ENCODE measurements around the gene NTN5. TPM values are rescaled to one million over a fixed set of nuclear protein-coding genes. Genes with fewer than 3 reads are reported as not detected.
A peak's percentile ranks its signal among the peaks of the same experiment; 100 is the strongest.

The NTN5 gene, protein sequence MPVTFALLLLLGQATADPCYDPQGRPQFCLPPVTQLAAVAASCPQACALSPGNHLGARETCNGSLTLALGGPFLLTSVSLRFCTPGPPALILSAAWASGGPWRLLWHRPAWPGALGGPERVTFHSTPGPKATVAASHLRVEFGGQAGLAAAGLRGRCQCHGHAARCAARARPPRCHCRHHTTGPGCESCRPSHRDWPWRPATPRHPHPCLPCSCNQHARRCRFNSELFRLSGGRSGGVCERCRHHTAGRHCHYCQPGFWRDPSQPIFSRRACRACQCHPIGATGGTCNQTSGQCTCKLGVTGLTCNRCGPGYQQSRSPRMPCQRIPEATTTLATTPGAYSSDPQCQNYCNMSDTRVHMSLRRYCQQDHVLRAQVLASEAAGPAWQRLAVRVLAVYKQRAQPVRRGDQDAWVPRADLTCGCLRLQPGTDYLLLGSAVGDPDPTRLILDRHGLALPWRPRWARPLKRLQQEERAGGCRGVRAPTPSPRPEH
- 0.32 TPM in 1 of 2 replicates, not detected in the other for total RNA-seq (2011; cell fraction: chromatin; rRNA removed; ENCODE audit: low replicate concordance)
- total RNA-seq (2011; cell fraction: nucleolus; rRNA removed) = 0.13 TPM in 1 of 2 replicates, not detected in the other
- 0.31 TPM in 1 of 2 replicates, not detected in the other for total RNA-seq (2011; cell fraction: nucleoplasm; rRNA removed)
- total RNA-seq (2014; rRNA removed) = not detected in 2 replicates
- total RNA-seq (2014; rRNA removed; fragmentation: Illumina TruSeq; extraction: Trizol) = not detected in 2 replicates
- not detected in 2 replicates for total RNA-seq (2015; rRNA removed; fragmentation: Illumina TruSeq; extraction: Trizol)
- not detected in 2 replicates for total RNA-seq (2021)
- polyA plus RNA-seq (2011; rRNA removed) = 0.04 TPM in 1 of 2 replicates, not detected in the other
- not detected in 2 replicates for polyA plus RNA-seq (2011; cell fraction: cytosol; rRNA removed)
- 0.09 and 0.21 TPM in 2 replicates for polyA plus RNA-seq (2011; cell fraction: nucleus; rRNA removed)
- polyA plus RNA-seq (2012) = 0.07 and 0.28 TPM in 2 replicates
- not detected in 2 replicates for polyA plus RNA-seq (2014; fragmentation: Illumina TruSeq; extraction: Trizol)
- polyA plus RNA-seq (2014; fragmentation: Nextera tagmentation; extraction: Ambion mirVana) = not detected
- 0.07 TPM in 1 of 2 replicates, not detected in the other for polyA plus RNA-seq (2014; rRNA removed)
- not detected in 2 replicates for polyA minus RNA-seq (2011; rRNA and poly(A)+ RNA removed)
- not detected in 2 replicates for polyA minus RNA-seq (2011; cell fraction: cytosol; rRNA and poly(A)+ RNA removed)
- not detected in 2 replicates for polyA minus RNA-seq (2011; cell fraction: nucleus; rRNA and poly(A)+ RNA removed)
- percentile 14 among the genes with signal in this experiment for Bru-seq, nascent RNA
- percentile 12 among the genes with signal in this experiment for BruChase-seq, experiment 1, labeled RNA remaining after a 2-hour chase
- percentile 21 among the genes with signal in this experiment for BruChase-seq, experiment 2, labeled RNA remaining after a 6-hour chase
- long read RNA-seq, experiment 1 = 0 reads
- long read RNA-seq, experiment 2 = 0 reads
- long read RNA-seq, experiment 3 = 0 reads

DNA sequence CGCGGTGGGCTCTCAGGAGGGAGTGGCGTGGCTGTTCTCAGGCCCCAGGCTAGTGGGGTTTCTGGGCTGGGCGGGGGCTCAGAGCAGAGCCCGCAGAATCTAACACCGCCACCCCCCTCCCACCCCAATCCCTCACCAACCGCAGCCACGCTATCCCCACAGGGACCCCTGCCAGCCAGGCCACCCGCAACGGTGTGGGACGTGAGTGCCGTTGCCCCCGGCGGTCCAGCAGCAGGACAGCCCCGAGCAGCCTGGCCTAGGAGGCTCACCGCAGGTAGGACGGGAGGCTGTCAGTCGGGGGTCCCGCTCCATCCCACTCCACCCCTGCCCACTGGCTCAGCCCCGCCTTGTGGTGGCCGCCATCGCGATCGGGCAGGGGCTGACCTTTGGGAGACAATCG is at the start of gene NTN5:
TSS of gene NTN5 (minus strand) at position 24 of the 400 bp plus-strand sequence. CDS start 2,031 bp downstream, outside the sequence.
- TF ChIP-seq ZNF121 (CRISPR knock-in tag; conservative IDR thresholded peaks at IDR 0.05) = no peak
- TF ChIP-seq, protein P1, sequence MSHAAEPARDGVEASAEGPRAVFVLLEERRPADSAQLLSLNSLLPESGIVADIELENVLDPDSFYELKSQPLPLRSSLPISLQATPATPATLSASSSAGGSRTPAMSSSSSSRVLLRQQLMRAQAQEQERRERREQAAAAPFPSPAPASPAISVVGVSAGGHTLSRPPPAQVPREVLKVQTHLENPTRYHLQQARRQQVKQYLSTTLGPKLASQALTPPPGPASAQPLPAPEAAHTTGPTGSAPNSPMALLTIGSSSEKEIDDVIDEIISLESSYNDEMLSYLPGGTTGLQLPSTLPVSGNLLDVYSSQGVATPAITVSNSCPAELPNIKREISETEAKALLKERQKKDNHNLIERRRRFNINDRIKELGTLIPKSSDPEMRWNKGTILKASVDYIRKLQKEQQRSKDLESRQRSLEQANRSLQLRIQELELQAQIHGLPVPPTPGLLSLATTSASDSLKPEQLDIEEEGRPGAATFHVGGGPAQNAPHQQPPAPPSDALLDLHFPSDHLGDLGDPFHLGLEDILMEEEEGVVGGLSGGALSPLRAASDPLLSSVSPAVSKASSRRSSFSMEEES (CRISPR knock-in tag; IDR thresholded peaks at IDR 0.05) = no peak
- TF ChIP-seq ELK3 (CRISPR knock-in tag; IDR thresholded peaks at IDR 0.05) = no peak
- TF ChIP-seq PHB (CRISPR knock-in tag; IDR thresholded peaks at IDR 0.05) = no peak
- TF ChIP-seq ZHX1 (conservative IDR thresholded peaks at IDR 0.05; ENCODE audit: low read length) = no peak
- TF ChIP-seq ZNF134 (CRISPR knock-in tag; conservative IDR thresholded peaks at IDR 0.05) = no peak
- TF ChIP-seq, protein P2, sequence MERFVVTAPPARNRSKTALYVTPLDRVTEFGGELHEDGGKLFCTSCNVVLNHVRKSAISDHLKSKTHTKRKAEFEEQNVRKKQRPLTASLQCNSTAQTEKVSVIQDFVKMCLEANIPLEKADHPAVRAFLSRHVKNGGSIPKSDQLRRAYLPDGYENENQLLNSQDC (CRISPR knock-in tag; IDR thresholded peaks at IDR 0.05) = no peak
- no peak for TF ChIP-seq NCOA1 (IDR thresholded peaks at IDR 0.05; ENCODE audit: low read depth)
- TF ChIP-seq COPS2 (conservative IDR thresholded peaks at IDR 0.05) = no peak
- no peak for TF ChIP-seq GATAD2A (IDR thresholded peaks at IDR 0.05)
- TF ChIP-seq ZBTB26 (CRISPR knock-in tag; IDR thresholded peaks at IDR 0.05) = no peak
- Histone ChIP-seq H3K9me3 (replicated peaks; ENCODE audit: control insufficient read depth, insufficient read depth, low read depth, low read length) (no peaks in the 10 kb centered on the region), H3K9ac (ENCODE audit: insufficient read depth in 1 of 2, low read depth in 2 of 2, low read length in 2 of 2) (peak within 1 kb of the TSS in 1 of 2 experiments; percentile 60; a peak in 1 of 4 replicates), H3K9me1 (ENCODE audit: control insufficient read depth, insufficient read depth, low read length) (no peaks in the 10 kb centered on the region), H3K4me3 (no peak within 1 kb of the TSS), H3K27ac (ENCODE audit: extremely low read depth, low read depth, low read length) (no peak within 1 kb of the TSS), H3K36me3 (ENCODE audit: control insufficient read depth, insufficient read depth, low read length) (no peaks in the 10 kb centered on the region), H3K4me1 (replicated peaks in 1 of 2; ENCODE audit: control insufficient read depth in 2 of 2, insufficient read depth in 2 of 2, low read length in 2 of 2) (peaks cover 6 to 48% of the 10 kb centered on the region in 2 experiments; a peak in 4 of 5 replicates), H3K79me2 (ENCODE audit: control insufficient read depth, insufficient read depth, low read length) (no peaks in the 10 kb centered on the region), H4K20me1 (replicated peaks; ENCODE audit: control insufficient read depth, insufficient read depth, low read length) (no peaks in the 10 kb centered on the region), H2AFZ (ENCODE audit: low read depth, low read length) (no peak within 1 kb of the TSS), H3K4me2 (ENCODE audit: insufficient read depth, low read length) (no peak within 1 kb of the TSS), H3K27me3 (ENCODE audit: control insufficient read depth in 2 of 2, insufficient read depth in 2 of 2, low read length in 2 of 2) (no peaks in the 10 kb centered on the region)
- ChIA-PET POLR2A (no interaction called here), CTCF (ENCODE audit: low intra/inter-chr PET ratio) (no interaction called here)
- FAIRE-seq (no peak), ATAC-seq (no peak), DNase-seq (ENCODE audit: extremely low read depth in 1 of 4, low spot score in 3 of 4) (no peak)
- in situ Hi-C loops (cut with MboI) (no loop called here), intact Hi-C loops (cut with micrococcal nuclease) (no loop called here)
- 62% methylated on average over 11 of the region's 25 CpGs for WGBS (ENCODE audit: insufficient coverage, low coverage, missing lambda C conversion rate)
- BruUV-seq (replicated peaks) = no TSS peak
